Measurements from ENCODE around the gene TTC19. TPM values are rescaled to one million over a fixed set of nuclear protein-coding genes. Genes with fewer than 3 reads are reported as not detected.

TTC19 gene
- total and polyA plus RNA-seq, 2 experiments from 2014 or later: 76.5 to 115 TPM

DNA sequence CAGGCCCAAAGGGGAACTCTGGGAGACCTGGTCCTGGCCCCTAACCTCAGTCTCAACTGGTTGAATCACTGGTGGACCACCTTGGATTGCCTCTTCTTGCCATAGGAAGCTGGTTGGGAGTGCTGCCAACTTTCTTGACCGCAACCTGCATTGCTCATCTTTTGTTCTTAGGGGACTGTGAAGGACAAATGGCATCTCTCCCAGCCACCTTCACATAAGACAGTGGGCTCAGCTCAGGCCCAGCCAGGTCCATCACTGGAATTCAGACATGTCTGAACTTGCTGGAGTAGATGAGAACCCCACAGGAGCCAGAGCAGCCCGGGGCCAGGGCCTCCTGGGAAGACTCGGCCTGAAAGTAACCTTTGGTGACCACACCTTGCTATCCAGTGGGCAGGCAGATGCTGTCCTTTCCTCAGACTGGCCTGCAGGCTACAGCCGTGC lies 35.9 kb upstream of the TTC19 start:
- peak in 1 of 2 donors; percentile 66 for DNase-seq (ENCODE audit: low read depth in 1 of 2, low spot score in 1 of 2)
- H3K9me3 ChIP-seq (ENCODE audit: low read depth): no peaks in the 10 kb centered on the region
- TF ChIP-seq CTCF (IDR thresholded peaks at IDR 0.05; ENCODE audit: low read depth, low read length): no peak
- peaks cover 24% of the 10 kb centered on the region for H3K4me1 ChIP-seq (ENCODE audit: low read depth)
- no peaks in the 10 kb centered on the region for H3K27me3 ChIP-seq
- H3K36me3 ChIP-seq: no peaks in the 10 kb centered on the region
- H3K27ac ChIP-seq: no peak overlapping the region
- H3K4me3 ChIP-seq: no peak overlapping the region

DNA sequence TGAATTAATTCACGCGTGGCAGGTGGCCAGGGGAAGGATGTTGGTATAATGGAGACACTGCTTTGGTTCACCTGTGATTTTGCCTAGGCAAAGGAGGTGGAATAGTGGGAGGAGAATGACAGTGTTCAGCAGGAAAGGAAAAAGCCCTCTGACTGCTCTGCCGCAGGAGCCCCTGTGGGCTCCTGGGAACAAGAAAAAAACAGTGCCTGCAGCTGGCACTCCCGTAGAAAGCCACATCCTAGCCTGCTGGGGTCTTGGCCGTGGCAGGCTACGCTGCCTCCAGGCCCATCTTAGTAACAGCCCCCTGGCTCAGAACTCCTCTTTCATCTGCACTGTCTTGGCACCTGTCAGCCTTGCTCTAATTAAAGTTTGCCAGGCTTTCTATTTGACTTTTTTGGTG lies 34.1 kb upstream of the TTC19 start:
- Histone ChIP-seq H3K9me3 (ENCODE audit: low read depth) (no peaks in the 10 kb centered on the region), H3K36me3 (no peaks in the 10 kb centered on the region), H3K27ac (peak overlapping the region; percentile 78), H3K4me3 (no peak overlapping the region), H3K27me3 (no peaks in the 10 kb centered on the region), H3K4me1 (ENCODE audit: low read depth) (peaks cover 24% of the 10 kb centered on the region)
- DNase-seq (ENCODE audit: low read depth in 1 of 2, low spot score in 1 of 2): no peak
- TF ChIP-seq CTCF (IDR thresholded peaks at IDR 0.05; ENCODE audit: low read depth, low read length): no peak

DNA sequence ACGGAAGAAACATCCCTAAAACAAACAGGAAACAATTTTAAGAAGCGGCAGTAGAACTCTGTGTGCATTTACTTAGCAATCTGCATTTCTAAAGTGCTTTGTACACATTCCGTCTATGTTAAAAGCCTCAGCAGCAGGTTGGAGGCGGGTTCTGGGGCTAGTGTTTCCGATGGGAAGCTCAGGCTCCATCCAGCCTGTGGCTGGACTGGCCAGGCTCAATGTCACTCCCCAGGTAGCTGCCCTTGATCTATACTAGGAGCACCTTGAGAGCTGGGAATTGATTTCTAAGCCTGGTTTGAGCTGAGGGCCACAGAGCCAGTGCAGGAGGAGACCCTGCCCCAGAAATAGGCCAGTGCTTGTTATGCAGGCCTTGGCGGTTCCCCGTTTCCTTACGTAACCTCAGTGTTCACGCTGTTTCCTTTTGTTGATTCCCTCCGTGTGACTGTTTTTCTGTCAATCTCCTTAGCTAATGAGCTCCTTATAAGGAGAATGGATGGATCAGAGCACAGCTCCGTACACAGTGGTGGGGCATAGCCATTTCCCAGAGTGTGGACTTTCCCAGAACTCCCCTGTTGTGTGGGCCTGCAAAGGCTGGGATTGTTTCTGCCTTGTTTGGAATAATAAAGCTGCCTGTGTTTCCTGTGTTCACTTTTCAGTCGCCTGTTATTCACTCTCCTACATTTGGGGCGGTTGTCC lies 33.3 kb upstream of the TTC19 start:
- TF ChIP-seq CTCF (IDR thresholded peaks at IDR 0.05; ENCODE audit: low read depth, low read length): no peak
- no peaks in the 10 kb centered on the region for H3K27me3 ChIP-seq
- no peaks in the 10 kb centered on the region for H3K36me3 ChIP-seq
- H3K27ac ChIP-seq: peak overlapping the region; percentile 78
- DNase-seq (ENCODE audit: low read depth in 1 of 2, low spot score in 1 of 2): peak in 1 of 2 donors; percentile 82
- H3K4me3 ChIP-seq: no peak overlapping the region
- H3K9me3 ChIP-seq (ENCODE audit: low read depth): no peaks in the 10 kb centered on the region
- peaks cover 24% of the 10 kb centered on the region for H3K4me1 ChIP-seq (ENCODE audit: low read depth)

DNA sequence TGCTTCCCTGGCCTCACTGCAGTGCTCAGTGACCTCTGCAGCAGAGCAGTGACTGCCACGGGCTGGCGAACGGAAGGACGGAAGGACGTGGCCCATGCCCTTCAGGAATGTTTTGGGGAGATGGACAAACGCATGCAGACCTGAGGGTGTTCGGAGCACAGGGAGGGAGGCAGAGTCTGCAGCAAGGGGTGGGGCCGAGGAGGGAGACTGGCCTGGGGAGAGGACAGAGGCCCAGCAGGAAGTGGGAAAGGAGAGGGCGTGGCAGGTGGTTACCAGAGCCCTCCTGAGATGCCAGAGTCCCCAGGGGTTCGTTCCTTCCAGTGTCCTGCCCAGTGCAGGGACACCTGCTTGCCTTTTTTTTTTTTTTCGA lies 32.8 kb upstream of the TTC19 start:
- Histone ChIP-seq H3K4me3 (no peak overlapping the region), H3K27me3 (no peaks in the 10 kb centered on the region), H3K4me1 (ENCODE audit: low read depth) (peaks cover 24% of the 10 kb centered on the region), H3K27ac (peak overlapping the region; percentile 78), H3K36me3 (no peaks in the 10 kb centered on the region), H3K9me3 (ENCODE audit: low read depth) (no peaks in the 10 kb centered on the region)
- no peak for TF ChIP-seq CTCF (IDR thresholded peaks at IDR 0.05; ENCODE audit: low read depth, low read length)
- DNase-seq (ENCODE audit: low read depth in 1 of 2, low spot score in 1 of 2): peak in 1 of 2 donors; percentile 10

GRCh38 chr17:15967706-15968399 lies 31.8 kb upstream of the TTC19 start:
- H3K36me3 ChIP-seq: no peaks in the 10 kb centered on the region
- no peak overlapping the region for H3K27ac ChIP-seq
- H3K27me3 ChIP-seq: no peaks in the 10 kb centered on the region

More at GRCh38 chr17:15967706-15968399, 31.8 kb upstream of the TTC19 start:
- no peak for TF ChIP-seq CTCF (IDR thresholded peaks at IDR 0.05; ENCODE audit: low read depth, low read length)
- DNase-seq (ENCODE audit: low read depth in 1 of 2, low spot score in 1 of 2): no peak
- H3K4me3 ChIP-seq: no peak overlapping the region
- no peaks in the 10 kb centered on the region for H3K9me3 ChIP-seq (ENCODE audit: low read depth)
- peaks cover 24% of the 10 kb centered on the region for H3K4me1 ChIP-seq (ENCODE audit: low read depth)

All from cardiac muscle cell (in vitro differentiated cells and primary cell).